GM12865 (cell line): ENCODE results near the gene SERPINB8.

Source experiments
- DNase-seq: peaks from one replicate; pipeline ENCODE4 v3.0.0; 2010; ENCODE audit warnings: low read depth
- H3K4me3 ChIP-seq: 2 replicates; pipeline ENCODE4 v1.5.1; 2011; ENCODE audit warnings: mild to moderate bottlenecking, low read depth, low read length, control low read depth
- CTCF ChIP-seq: IDR thresholded peaks from 2 replicates; pipeline ENCODE4 v1.5.1; 2011; ENCODE audit warnings: low read length, control low read depth, low read depth, inconsistent platforms; ENCODE audit not compliant: insufficient read depth; ENCODE audit errors: missing control alignments

Gene SERPINB8

GRCh38 chr18:64009305-64009704, 39.4 kb downstream of the SERPINB8 start:
- TF ChIP-seq CTCF = no peak
- no peak for DNase-seq

GRCh38 chr18:64011513-64011912, 41.6 kb downstream of the SERPINB8 start:
- no peak for DNase-seq
- H3K4me3 ChIP-seq = no peak overlapping the region
- TF ChIP-seq CTCF = no peak

More at GRCh38 chr18:64009305-64009704, 39.4 kb downstream of the SERPINB8 start:
- H3K4me3 ChIP-seq = no peak overlapping the region

GRCh38 chr18:64017870-64018269, 48.0 kb downstream of the SERPINB8 start:
- no peak overlapping the region for H3K4me3 ChIP-seq
- DNase-seq = peak; percentile 38
- TF ChIP-seq CTCF = peak; percentile 31

GRCh38 chr18:64019922-64020756, 50.3 kb downstream of the SERPINB8 start:
- H3K4me3 ChIP-seq = no peak overlapping the region
- TF ChIP-seq CTCF = no peak
- no peak for DNase-seq

- no peak for TF ChIP-seq CTCF
- no peak overlapping the region for H3K4me3 ChIP-seq
- DNase-seq = no peak
Measured at GRCh38 chr18:64026350-64026749, 56.5 kb downstream of the SERPINB8 start.

DNA sequence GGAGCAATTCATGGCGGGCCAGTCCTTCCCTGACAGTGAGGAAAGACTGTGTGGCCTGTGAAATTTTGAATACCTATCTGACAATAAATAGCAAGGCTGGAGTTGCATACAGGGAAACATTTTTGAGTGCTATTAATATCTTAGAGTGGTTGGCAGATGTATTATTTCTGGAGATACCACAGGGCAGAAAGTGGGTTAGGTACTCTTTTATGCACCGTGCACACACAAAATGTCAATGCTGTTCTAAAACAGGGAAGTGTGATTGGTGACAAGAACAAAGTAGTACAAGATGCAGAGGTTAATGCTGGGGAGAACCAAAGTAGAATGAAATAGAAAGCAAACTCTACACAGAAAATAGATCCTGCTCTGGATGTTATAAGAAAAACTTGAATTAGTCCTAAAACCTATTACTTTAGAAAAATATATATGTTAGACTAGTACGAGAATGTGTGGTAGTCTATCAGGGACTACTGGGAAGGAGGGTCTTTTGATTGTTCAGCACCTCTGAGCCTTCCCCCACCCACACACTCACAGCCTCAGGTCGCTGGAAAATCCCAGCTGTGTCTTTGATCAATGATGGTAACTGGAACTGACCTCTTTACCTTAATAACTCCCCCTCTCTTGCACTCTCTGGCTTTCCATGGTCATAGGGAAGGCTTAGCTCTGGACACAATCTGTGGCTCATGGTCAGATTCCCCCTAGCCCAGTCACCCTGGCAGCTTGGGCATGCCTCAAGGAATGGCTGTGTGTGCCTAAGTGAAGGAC, 58.2 kb downstream of the SERPINB8 start:
- TF ChIP-seq CTCF = no peak
- H3K4me3 ChIP-seq = no peak overlapping the region
- peak; percentile 32 for DNase-seq

GRCh38 chr18:64029096-64029495, 59.2 kb downstream of the SERPINB8 start:
- TF ChIP-seq CTCF = no peak
- no peak for DNase-seq
- no peak overlapping the region for H3K4me3 ChIP-seq
